ENCODE data around the gene TSPAN18.

TSPAN18 gene

DNA sequence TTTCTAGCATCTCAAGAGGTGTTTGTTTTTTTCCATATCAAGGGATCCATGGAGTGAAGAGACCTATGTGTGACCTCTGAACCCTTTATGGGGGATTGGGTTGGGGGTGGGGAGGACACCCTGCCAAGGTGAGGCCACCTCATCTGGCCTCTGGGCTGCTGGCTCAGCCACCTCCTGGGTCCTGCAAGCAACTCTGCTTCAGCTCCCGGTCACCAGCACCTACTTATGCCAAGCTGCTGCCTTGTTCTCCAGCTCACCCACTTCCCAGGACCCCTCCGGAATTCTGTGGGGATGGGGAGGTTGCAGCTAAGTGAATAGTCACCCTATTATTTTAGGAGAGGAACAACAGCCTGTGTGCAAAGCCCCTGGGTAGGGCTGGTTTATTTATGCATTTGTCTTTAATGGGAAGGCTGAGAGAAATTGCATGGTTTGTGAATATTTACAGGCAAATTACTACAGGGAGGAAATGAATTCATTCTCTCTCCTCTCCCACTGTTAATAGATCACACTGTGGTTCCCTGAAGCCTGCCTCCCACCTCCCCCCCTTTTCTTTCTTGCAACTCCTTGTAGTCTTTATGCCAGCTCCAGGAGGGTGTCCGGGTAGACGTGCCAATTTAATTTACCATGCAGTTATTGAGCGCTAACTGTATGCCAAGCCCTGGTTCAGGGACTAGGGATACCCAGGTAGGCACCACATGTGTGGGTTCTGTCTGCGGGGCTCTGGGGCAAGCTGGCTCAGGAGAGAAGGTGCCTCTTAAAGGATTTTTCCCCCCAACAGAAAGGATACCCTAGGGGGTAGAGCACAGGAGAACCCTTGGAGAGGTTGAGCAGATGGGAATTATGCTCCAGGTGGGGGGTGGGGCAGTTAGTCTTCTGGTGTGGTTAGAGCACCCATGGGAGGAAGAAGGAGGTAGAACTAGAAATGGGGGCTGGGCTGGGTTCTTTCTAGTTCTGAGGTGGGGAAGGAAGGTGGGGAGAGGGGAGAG is 50.7 kb downstream of the TSPAN18 start:
- DNase-seq (ENCODE audit: low read depth in 2 of 2): no peak

GRCh38 chr11:44778195-44779100 is 51.7 kb downstream of the TSPAN18 start:
- DNase-seq (ENCODE audit: low read depth in 2 of 2): no peak

GRCh38 chr11:44779736-44780520 is 53.2 kb downstream of the TSPAN18 start:
- no peak for DNase-seq (ENCODE audit: low read depth in 2 of 2)

GRCh38 chr11:44780940-44781631 is 54.3 kb downstream of the TSPAN18 start:
- no peak for DNase-seq (ENCODE audit: low read depth in 2 of 2)

DNA sequence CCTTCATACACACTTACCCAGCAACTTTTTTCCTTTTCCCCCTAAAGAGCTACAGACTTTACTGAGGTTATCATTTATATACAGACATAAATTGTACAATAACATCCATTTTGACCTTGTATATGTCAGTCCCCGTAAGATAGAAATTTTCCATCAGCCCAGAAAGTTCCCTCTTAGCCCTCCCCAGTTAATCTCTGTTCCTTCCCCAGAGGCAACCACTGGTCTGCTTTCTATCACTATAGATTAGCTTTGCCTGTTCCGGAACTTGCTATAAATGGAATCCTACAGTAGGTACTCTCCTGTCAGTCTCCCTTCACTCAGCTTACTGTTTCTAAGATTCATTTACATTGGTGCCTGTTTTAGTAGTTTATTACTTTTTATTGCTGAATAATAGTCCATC is 54.9 kb downstream of the TSPAN18 start:
- no peak for DNase-seq (ENCODE audit: low read depth in 2 of 2)

DNA sequence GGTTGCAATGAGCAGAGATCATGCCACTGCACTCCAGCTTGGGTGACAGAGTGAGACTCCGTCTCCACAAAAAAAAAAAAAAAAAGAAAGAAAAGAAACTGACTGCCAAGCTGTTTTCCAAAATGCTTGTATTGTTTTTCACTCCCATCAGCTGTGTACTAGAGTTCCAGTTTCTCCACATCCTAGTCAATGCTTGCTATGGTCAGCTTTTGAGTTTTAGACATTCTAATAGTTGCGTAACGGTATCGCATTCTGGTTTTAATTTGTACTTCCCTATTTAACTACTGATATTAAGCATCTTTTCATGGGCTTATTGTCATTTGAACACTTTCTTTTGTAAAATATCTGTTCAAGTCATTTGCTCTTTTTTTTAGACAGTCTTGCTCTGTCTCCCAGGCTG is 55.7 kb downstream of the TSPAN18 start:
- DNase-seq (ENCODE audit: low read depth in 2 of 2): no peak

- DNase-seq (ENCODE audit: low read depth in 2 of 2): no peak
Measured at GRCh38 chr11:44784436-44784760, 57.6 kb downstream of the TSPAN18 start.

GRCh38 chr11:44784851-44785250 is 58.1 kb downstream of the TSPAN18 start:
- no peak for DNase-seq (ENCODE audit: low read depth in 2 of 2)

DNA sequence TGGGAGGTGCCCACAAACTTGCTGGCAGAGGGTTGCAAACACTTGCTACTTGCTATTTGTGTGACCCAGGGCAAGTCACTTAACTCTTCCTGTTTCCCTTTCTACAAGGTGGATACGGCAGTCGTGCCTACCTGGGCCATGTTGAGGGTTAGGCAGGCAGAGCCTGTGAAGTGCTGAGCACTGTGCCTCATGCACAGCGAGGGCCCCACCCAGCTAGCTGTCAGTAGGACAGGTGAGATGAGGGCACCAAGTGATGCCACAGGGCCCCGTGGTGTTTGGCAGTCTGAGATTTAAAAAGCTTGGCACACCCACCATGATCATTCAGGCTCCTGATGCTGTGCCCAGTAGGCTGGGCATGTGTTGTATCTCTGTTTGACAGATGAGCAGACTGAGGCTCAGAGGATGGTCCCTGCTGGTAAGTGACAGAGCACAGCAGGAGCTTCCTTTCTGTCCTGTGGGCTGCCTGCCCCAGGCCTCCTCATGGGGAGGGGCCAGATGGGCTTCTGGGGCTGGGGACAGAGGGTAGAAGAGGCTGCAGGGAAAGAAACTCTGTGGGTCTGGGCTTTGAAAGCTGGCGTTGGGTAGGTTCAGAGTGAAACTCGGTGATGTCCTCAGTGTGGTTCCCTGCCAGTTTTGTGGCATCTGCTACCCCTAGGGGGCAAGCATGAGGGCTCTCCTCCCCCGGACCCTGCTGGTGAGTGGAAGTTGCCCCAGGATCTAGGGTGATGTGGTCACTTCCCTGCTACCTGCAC is 59.3 kb downstream of the TSPAN18 start:
- no peak for DNase-seq (ENCODE audit: low read depth in 2 of 2)

DNA sequence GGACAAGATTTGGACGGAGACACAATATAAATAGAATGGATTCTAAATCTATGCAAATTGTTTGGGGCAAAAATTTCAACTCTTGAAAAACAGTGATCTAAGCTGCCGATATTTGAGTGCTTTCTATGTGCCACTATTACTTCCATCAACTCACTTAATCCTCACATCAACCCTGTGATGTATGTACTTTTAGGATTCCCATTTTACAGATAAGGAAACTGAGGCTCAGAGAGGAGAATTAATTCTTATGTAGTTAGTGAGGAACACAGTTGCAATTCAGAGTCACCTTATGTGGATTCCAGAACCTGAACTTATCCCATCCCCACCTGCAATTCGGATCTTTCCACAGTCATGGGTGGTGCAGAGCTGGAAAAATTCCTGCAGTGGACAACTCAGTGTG is 60.3 kb downstream of the TSPAN18 start:
- DNase-seq (ENCODE audit: low read depth in 2 of 2): no peak

GRCh38 chr11:44787981-44788380 is 61.2 kb downstream of the TSPAN18 start:
- DNase-seq (ENCODE audit: low read depth in 2 of 2): no peak

- DNase-seq (ENCODE audit: low read depth in 2 of 2): no peak
Measured at GRCh38 chr11:44788536-44789261, 61.9 kb downstream of the TSPAN18 start.

GRCh38 chr11:44789496-44789895 is 62.7 kb downstream of the TSPAN18 start:
- no peak for DNase-seq (ENCODE audit: low read depth in 2 of 2)

GRCh38 chr11:44790211-44790610 is 63.4 kb downstream of the TSPAN18 start:
- no peak for DNase-seq (ENCODE audit: low read depth in 2 of 2)

GRCh38 chr11:44791316-44791925 is 64.7 kb downstream of the TSPAN18 start:
- DNase-seq (ENCODE audit: low read depth in 2 of 2): no peak

- no peak for DNase-seq (ENCODE audit: low read depth in 2 of 2)
Measured at GRCh38 chr11:44792171-44792570, 65.4 kb downstream of the TSPAN18 start.

DNA sequence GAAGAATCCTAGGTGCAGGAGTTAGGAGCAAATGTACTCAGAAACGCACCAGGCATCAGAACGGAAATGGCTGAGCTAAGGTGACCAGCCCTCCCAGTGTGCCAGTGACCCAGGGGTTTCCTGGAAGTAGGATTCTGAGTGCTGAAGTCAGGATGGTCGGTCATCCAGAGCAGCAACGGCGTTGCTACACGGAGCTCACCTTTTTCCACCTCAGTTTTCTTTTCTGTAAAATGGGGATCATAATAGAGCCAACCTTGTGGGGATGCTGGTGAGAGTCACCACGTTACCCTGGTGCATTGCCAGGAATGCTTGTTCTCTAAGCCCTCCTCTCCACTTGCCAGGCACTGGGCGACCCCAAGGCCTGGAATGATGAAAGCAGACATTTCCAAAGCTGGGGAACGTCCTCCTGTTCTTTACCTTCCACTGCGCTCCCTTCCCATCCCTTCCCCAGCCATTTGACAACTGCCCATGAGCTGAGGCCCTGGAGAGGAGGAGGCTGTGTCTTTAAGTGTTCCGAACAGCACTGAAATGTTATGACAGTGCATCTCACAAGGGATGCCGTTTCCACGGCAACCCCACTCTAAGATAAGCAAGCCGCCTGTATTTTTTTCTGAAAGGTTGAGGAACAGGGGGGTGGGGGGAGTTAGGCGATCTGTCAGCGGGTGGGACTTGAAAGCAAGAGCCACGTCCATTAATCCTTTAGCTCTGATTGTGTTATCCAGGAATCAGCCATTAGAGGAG is 66.8 kb downstream of the TSPAN18 start:
- no peak for DNase-seq (ENCODE audit: low read depth in 2 of 2)

- DNase-seq (ENCODE audit: low read depth in 2 of 2): no peak
Measured at GRCh38 chr11:44795803-44796535, 69.2 kb downstream of the TSPAN18 start.

Data from stimulated activated CD4-positive, alpha-beta T cell treated with anti-CD3 and anti-CD28 coated beads, Interleukin-15, amount 100 ng/mL, for 48 hours (primary cell).